Activated CD8-positive, alpha-beta memory T cell treated with anti-CD3 and anti-CD28 coated beads, Interleukin-2, amount 50 U/mL, for 1 hour (primary cell): ENCODE results near the gene CEP131.

ENCODE experiments used
- DNase-seq: peaks from one replicate; pipeline ENCODE4 v3.0.0-alpha.2; 2020; ENCODE audit errors: extremely low read depth

Gene CEP131

GRCh38 chr17:81223762-81224130 lies 981 bp upstream of the CEP131 start:
- DNase-seq: no peak

GRCh38 chr17:81222620-81222905 lies 202 bp downstream of the CEP131 start:
- no peak for DNase-seq

- no peak for DNase-seq
These were observed 734 bp downstream of the CEP131 start for GRCh38 chr17:81221842-81222619.

GRCh38 chr17:81221371-81221841 lies 1.4 kb downstream of the CEP131 start:
- no peak for DNase-seq

- DNase-seq: no peak
These were observed 3.1 kb downstream of the CEP131 start for GRCh38 chr17:81219476-81220180.

- DNase-seq: no peak
These were observed 3.8 kb downstream of the CEP131 start for GRCh38 chr17:81218991-81219390.

- no peak for DNase-seq
These were observed 4.3 kb downstream of the CEP131 start for GRCh38 chr17:81218459-81218858.

- no peak for DNase-seq
These were observed 5.3 kb downstream of the CEP131 start for GRCh38 chr17:81217491-81217890.

- no peak for DNase-seq
These were observed 8.8 kb downstream of the CEP131 start for GRCh38 chr17:81213978-81214377.

- no peak for DNase-seq
These were observed 10.4 kb downstream of the CEP131 start for GRCh38 chr17:81212365-81212764.

GRCh38 chr17:81210868-81211267 lies 11.9 kb downstream of the CEP131 start:
- DNase-seq: no peak

GRCh38 chr17:81210466-81210865 lies 12.3 kb downstream of the CEP131 start:
- DNase-seq: no peak

- no peak for DNase-seq
These were observed 13.6 kb downstream of the CEP131 start for GRCh38 chr17:81209141-81209540.

- DNase-seq: no peak
These were observed 14.1 kb downstream of the CEP131 start for GRCh38 chr17:81208651-81209050.

GRCh38 chr17:81207610-81208581 lies 14.9 kb downstream of the CEP131 start:
- no peak for DNase-seq

- no peak for DNase-seq
These were observed 16.1 kb downstream of the CEP131 start for GRCh38 chr17:81206657-81207056.

- no peak for DNase-seq
These were observed 16.6 kb downstream of the CEP131 start for GRCh38 chr17:81206166-81206565.

- no peak for DNase-seq
These were observed 18.2 kb downstream of the CEP131 start for GRCh38 chr17:81204578-81204977.

- no peak for DNase-seq
These were observed 19.6 kb downstream of the CEP131 start for GRCh38 chr17:81203136-81203535.

GRCh38 chr17:81202318-81202717 lies 20.4 kb downstream of the CEP131 start:
- DNase-seq: no peak

GRCh38 chr17:81200695-81201580 lies 21.8 kb downstream of the CEP131 start:
- no peak for DNase-seq
